Gastrocnemius medialis (tissue), 4 donors: ENCODE measurements around the gene MYZAP.

ENCODE experiments used
- POLR2A ChIP-seq, 2 donors: fragments of 450-650 bp; IDR thresholded peaks; one replicate each; pipeline ENCODE4 v1.6.1; 2017; ENCODE audit warnings: antibody characterized with exemption in 2 of 2, mild to moderate bottlenecking in 2 of 2, moderate library complexity in 2 of 2
- TF ChIP-seq, protein P1 (sequence below), 5 experiments: fragments of 450-650 bp in 3 of 5; fragments of 200-600 bp in 2 of 5; sonication (generic) in 2 of 5; IDR thresholded peaks in 4 of 5; conservative IDR thresholded peaks in 1 of 5; 1 replicate in 4 of 5; 2 replicates in 1 of 5; pipeline ENCODE4 v1.5.1; 2016 to 2019; ENCODE audit warnings: antibody characterized with exemption in 5 of 5, mild to moderate bottlenecking in 3 of 5, moderate library complexity in 3 of 5

DNA sequence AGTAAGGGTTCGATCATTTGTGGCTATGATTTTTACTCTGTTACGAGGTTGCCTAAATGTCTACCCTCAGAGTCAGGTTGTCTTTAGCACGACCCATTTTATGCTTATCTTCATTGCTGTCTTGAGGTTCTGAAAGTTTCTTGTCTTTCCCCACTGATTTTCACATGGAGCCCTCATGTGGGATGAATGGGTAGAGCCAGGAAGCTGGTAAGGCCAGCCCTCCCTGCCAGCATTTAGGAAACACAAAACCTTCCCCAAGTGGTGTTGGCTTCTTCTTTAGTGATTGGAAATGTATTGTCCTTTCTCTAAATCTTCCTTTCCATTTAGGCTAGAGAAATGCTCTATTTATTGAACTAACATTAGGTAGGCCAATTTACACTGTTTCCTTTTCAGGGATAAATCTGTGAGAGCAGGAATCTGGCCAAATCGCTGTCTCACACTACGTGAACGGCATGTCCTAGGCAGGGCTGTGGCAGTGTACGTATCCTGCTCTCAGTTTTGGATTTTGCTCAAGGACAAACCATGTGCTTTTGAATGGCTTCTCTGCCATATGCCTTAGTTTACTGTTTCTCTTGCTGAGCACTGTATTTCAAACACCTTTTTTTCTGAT lies 43.7 kb downstream of the MYZAP start:
- TF ChIP-seq, protein P1, sequence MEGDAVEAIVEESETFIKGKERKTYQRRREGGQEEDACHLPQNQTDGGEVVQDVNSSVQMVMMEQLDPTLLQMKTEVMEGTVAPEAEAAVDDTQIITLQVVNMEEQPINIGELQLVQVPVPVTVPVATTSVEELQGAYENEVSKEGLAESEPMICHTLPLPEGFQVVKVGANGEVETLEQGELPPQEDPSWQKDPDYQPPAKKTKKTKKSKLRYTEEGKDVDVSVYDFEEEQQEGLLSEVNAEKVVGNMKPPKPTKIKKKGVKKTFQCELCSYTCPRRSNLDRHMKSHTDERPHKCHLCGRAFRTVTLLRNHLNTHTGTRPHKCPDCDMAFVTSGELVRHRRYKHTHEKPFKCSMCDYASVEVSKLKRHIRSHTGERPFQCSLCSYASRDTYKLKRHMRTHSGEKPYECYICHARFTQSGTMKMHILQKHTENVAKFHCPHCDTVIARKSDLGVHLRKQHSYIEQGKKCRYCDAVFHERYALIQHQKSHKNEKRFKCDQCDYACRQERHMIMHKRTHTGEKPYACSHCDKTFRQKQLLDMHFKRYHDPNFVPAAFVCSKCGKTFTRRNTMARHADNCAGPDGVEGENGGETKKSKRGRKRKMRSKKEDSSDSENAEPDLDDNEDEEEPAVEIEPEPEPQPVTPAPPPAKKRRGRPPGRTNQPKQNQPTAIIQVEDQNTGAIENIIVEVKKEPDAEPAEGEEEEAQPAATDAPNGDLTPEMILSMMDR (IDR thresholded peaks at IDR 0.05 in 4 of 5, conservative IDR thresholded peaks at IDR 0.05 in 1 of 5) = peak in 3 of 5 experiments; percentile 8 to 26 (median 21)
- no peak for TF ChIP-seq POLR2A (IDR thresholded peaks at IDR 0.05)
